Neural cell (in vitro differentiated cells): ENCODE results near the gene CLIC2. TPM values are rescaled to one million over a fixed set of nuclear protein-coding genes. Genes with fewer than 3 reads are reported as not detected.
"Not testable (repeated sequence)": the region's sequence is repeated elsewhere in the genome, so short reads cannot be mapped to it uniquely, and the experiment has no call there.

Experiments used
- H2AFZ ChIP-seq: fragments of 200-600, 300-800 bp; sonication (generic), shearing (Covaris generic); 2 replicates; pipeline ENCODE4 v1.6.0; 2014; ENCODE audit warnings: low read depth, mild to moderate bottlenecking, antibody characterized with exemption, low read length, moderate library complexity
- H3F3A ChIP-seq: fragments of 200-600 bp; shearing (Covaris generic); 2 replicates; pipeline ENCODE4 v1.6.1; 2016; ENCODE audit warnings: mild to moderate bottlenecking, moderate library complexity, mixed read lengths, antibody characterized with exemption, low read length; ENCODE audit not compliant: insufficient read depth, poor library complexity, severe bottlenecking
- H3K27ac ChIP-seq: fragments of 200-600, 300-800 bp; sonication (generic), shearing (Covaris generic); 2 replicates; pipeline ENCODE4 v1.5.1; 2014; ENCODE audit warnings: mild to moderate bottlenecking, low read length, moderate library complexity
- H3K27me3 ChIP-seq: fragments of 300-800, 200-600 bp; sonication (generic), shearing (Covaris generic); 2 replicates; pipeline ENCODE4 v1.6.0; 2014; ENCODE audit warnings: mild to moderate bottlenecking, low read depth, low read length, moderate library complexity; ENCODE audit not compliant: insufficient read depth
- H3K36me3 ChIP-seq: fragments of 300-800, 200-600 bp; sonication (generic), shearing (Covaris generic); 2 replicates; pipeline ENCODE4 v1.5.1; 2014; ENCODE audit warnings: mild to moderate bottlenecking, antibody characterized with exemption, low read length, moderate library complexity; ENCODE audit not compliant: insufficient read depth
- H3K4me2 ChIP-seq: fragments of 300-800, 200-600 bp; sonication (generic), shearing (Covaris generic); 2 replicates; pipeline ENCODE4 v1.6.0; 2014; ENCODE audit warnings: mild to moderate bottlenecking, low read length
- H3K4me3 ChIP-seq: fragments of 300-800, 200-600 bp; sonication (generic), shearing (Covaris generic); 2 replicates; pipeline ENCODE4 v1.5.1; 2014; ENCODE audit warnings: mild to moderate bottlenecking, low read length, moderate library complexity
- H3K79me2 ChIP-seq: fragments of 200-600 bp; shearing (Covaris generic); replicated peaks from 2 replicates; pipeline ENCODE4 v1.6.0; 2014; ENCODE audit warnings: mild to moderate bottlenecking, low read length, moderate library complexity; ENCODE audit not compliant: insufficient read depth
- H3K9ac ChIP-seq: fragments of 300-800, 200-600 bp; sonication (generic), shearing (Covaris generic); 2 replicates; pipeline ENCODE4 v1.6.1; 2016; ENCODE audit warnings: mild to moderate bottlenecking, low read length, mixed read lengths
- H3K9me2 ChIP-seq: fragments of 200-600 bp; shearing (Covaris generic); 2 replicates; pipeline ENCODE4 v1.6.1; 2016; ENCODE audit warnings: mild to moderate bottlenecking, low read length, mixed read lengths; ENCODE audit not compliant: insufficient read depth
- H3K9me3 ChIP-seq: fragments of 200-600, 300-800 bp; sonication (generic), shearing (Covaris generic); 2 replicates; pipeline ENCODE4 v1.6.1; 2016; ENCODE audit warnings: mild to moderate bottlenecking, mixed run types, low read length, moderate library complexity, mixed read lengths
- H4K20me1 ChIP-seq: fragments of 200-600 bp; shearing (Covaris generic); 2 replicates; pipeline ENCODE4 v1.6.1; 2016; ENCODE audit warnings: mild to moderate bottlenecking, mixed run types; ENCODE audit not compliant: insufficient read depth
- EP300 ChIP-seq: fragments of 450-650 bp; conservative IDR thresholded peaks from 2 replicates; pipeline ENCODE4 v1.6.1; 2014; ENCODE audit warnings: antibody characterized with exemption, mild to moderate bottlenecking, moderate library complexity; ENCODE audit not compliant: poor library complexity, severe bottlenecking
- EZH2 ChIP-seq: fragments of 200-600, 300-800 bp; shearing (Covaris generic), sonication (generic); IDR thresholded peaks from 2 replicates; pipeline ENCODE4 v1.6.1; 2014; ENCODE audit warnings: antibody characterized with exemption, low read length, borderline replicate concordance, mild to moderate bottlenecking; ENCODE audit not compliant: insufficient read depth, poor library complexity, severe bottlenecking
- MXI1 ChIP-seq: fragments of 450-650 bp; conservative IDR thresholded peaks from 2 replicates; pipeline ENCODE4 v1.6.1; 2014; ENCODE audit warnings: antibody characterized with exemption, mild to moderate bottlenecking; ENCODE audit not compliant: poor library complexity, severe bottlenecking
- POLR2AphosphoS5 ChIP-seq: IDR thresholded peaks from 2 replicates; pipeline ENCODE4 v1.6.1; 2012
- RAD21 ChIP-seq: fragments of 450-650 bp; conservative IDR thresholded peaks from 2 replicates; pipeline ENCODE4 v1.6.1; 2014; ENCODE audit warnings: antibody characterized with exemption, mild to moderate bottlenecking, moderate library complexity
- REST ChIP-seq: IDR thresholded peaks from 2 replicates; pipeline ENCODE4 v1.6.1; 2012; ENCODE audit warnings: borderline replicate concordance
- SMC3 ChIP-seq: fragments of 450-650 bp; conservative IDR thresholded peaks from 2 replicates; pipeline ENCODE4 v1.6.1; 2014; ENCODE audit warnings: antibody characterized with exemption, mild to moderate bottlenecking, moderate library complexity; ENCODE audit not compliant: poor library complexity
- TAF1 ChIP-seq: IDR thresholded peaks from 2 replicates; pipeline ENCODE4 v1.6.1; 2012; ENCODE audit warnings: low read depth
- polyA plus RNA-seq: library from polyadenylated mRNA; depleted of rRNA; stranded (reverse); fragments of >200 nt; gene quantifications from 2 replicates; pipeline ENCODE4 v1.2.3, GENCODE V29; 2014
- TF ChIP-seq, protein P1 (sequence below): fragments of 450-650 bp; IDR thresholded peaks from 2 replicates; pipeline ENCODE4 v1.5.1; 2014; ENCODE audit warnings: antibody characterized with exemption, mild to moderate bottlenecking, moderate library complexity; ENCODE audit not compliant: poor library complexity, severe bottlenecking

The CLIC2 gene
- polyA plus RNA-seq, 1 donor from 2014 or later, result 2.9 TPM

- no peak overlapping the region for H3K27ac ChIP-seq
- no peaks in the 10 kb centered on the region for H3K36me3 ChIP-seq
- H3K4me2 ChIP-seq, result no peak overlapping the region
- no peak for TF ChIP-seq EZH2
- no peak for TF ChIP-seq RAD21
- no peak for TF ChIP-seq MXI1
- no peak overlapping the region for H3K4me3 ChIP-seq
- no peak overlapping the region for H3K9ac ChIP-seq
- H3K9me2 ChIP-seq, result no peaks in the 10 kb centered on the region
- no peaks in the 10 kb centered on the region for H3K9me3 ChIP-seq
- no peaks in the 10 kb centered on the region for H4K20me1 ChIP-seq
- no peak overlapping the region for H2AFZ ChIP-seq
- no peaks in the 10 kb centered on the region for H3K79me2 ChIP-seq
- H3F3A ChIP-seq, result no peaks in the 10 kb centered on the region
- no peaks in the 10 kb centered on the region for H3K27me3 ChIP-seq
Measured at GRCh38 chrX:155293771-155294170, 40.6 kb downstream of the CLIC2 start.

DNA sequence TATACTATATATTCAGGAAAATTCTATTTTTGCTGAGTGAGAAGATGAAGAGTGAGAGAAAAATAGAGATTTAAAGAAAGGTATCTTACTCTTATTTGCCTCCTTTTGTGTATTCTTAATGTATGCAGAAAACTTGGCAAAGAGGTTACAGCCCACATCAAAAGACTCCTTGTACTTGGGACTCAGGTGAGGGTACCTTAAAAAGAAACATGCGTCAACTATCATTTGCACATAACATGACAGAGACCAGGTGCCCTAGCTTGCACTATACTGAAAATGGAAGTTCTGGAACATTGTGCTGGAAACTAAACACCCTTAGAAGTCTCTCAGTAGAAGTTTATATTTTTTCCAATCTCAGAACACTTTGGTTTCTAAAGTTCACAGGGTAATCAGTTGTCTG lies 54.5 kb downstream of the CLIC2 start:
- no peaks in the 10 kb centered on the region for H3K9me2 ChIP-seq
- H3K4me3 ChIP-seq, result no peak overlapping the region
- H3K27me3 ChIP-seq, result no peaks in the 10 kb centered on the region
- no peaks in the 10 kb centered on the region for H3K79me2 ChIP-seq
- no peaks in the 10 kb centered on the region for H3K36me3 ChIP-seq
- TF ChIP-seq EP300, result no peak
- no peak for TF ChIP-seq RAD21
- TF ChIP-seq EZH2, result no peak
- TF ChIP-seq MXI1, result no peak
- TF ChIP-seq POLR2AphosphoS5, result no peak
- no peak for TF ChIP-seq SMC3
- no peak overlapping the region for H3K4me2 ChIP-seq
- H2AFZ ChIP-seq, result no peak overlapping the region
- no peaks in the 10 kb centered on the region for H3F3A ChIP-seq
- H3K9me3 ChIP-seq, result no peaks in the 10 kb centered on the region
- H3K9ac ChIP-seq, result no peak overlapping the region
- no peak overlapping the region for H3K27ac ChIP-seq
- no peaks in the 10 kb centered on the region for H4K20me1 ChIP-seq

GRCh38 chrX:155270969-155271368 lies 63.4 kb downstream of the CLIC2 start:
- Histone ChIP-seq H3K4me3 (no peak overlapping the region), H3K4me2 (no peak overlapping the region), H3K9ac (no peak overlapping the region), H4K20me1 (no peaks in the 10 kb centered on the region), H3K9me2 (no peaks in the 10 kb centered on the region), H3K9me3 (no peaks in the 10 kb centered on the region), H3K36me3 (no peaks in the 10 kb centered on the region), H3K27ac (no peak overlapping the region), H2AFZ (no peak overlapping the region), H3K79me2 (no peaks in the 10 kb centered on the region), H3F3A (no peaks in the 10 kb centered on the region), H3K27me3 (no peaks in the 10 kb centered on the region)
- TF ChIP-seq MXI1 (no peak), TAF1 (no peak), EZH2 (no peak), REST (no peak), POLR2AphosphoS5 (no peak), SMC3 (no peak), RAD21 (no peak), EP300 (no peak)
- TF ChIP-seq, protein P1, sequence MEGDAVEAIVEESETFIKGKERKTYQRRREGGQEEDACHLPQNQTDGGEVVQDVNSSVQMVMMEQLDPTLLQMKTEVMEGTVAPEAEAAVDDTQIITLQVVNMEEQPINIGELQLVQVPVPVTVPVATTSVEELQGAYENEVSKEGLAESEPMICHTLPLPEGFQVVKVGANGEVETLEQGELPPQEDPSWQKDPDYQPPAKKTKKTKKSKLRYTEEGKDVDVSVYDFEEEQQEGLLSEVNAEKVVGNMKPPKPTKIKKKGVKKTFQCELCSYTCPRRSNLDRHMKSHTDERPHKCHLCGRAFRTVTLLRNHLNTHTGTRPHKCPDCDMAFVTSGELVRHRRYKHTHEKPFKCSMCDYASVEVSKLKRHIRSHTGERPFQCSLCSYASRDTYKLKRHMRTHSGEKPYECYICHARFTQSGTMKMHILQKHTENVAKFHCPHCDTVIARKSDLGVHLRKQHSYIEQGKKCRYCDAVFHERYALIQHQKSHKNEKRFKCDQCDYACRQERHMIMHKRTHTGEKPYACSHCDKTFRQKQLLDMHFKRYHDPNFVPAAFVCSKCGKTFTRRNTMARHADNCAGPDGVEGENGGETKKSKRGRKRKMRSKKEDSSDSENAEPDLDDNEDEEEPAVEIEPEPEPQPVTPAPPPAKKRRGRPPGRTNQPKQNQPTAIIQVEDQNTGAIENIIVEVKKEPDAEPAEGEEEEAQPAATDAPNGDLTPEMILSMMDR, result no peak

- not testable (repeated sequence) for H3K9ac ChIP-seq
Measured at GRCh38 chrX:155267995-155268394, 66.4 kb downstream of the CLIC2 start.

More at GRCh38 chrX:155267995-155268394, 66.4 kb downstream of the CLIC2 start:
- not testable (repeated sequence) for H2AFZ ChIP-seq, H3K4me3 ChIP-seq, H3K4me2 ChIP-seq, H3K27ac ChIP-seq, H3K27me3 ChIP-seq, H3K36me3 ChIP-seq, H3F3A ChIP-seq, H3K9me2 ChIP-seq, H3K79me2 ChIP-seq, H3K9me3 ChIP-seq, H4K20me1 ChIP-seq
